ENCODE results near the gene ACP4.
"Not testable (repeated sequence)": the region's sequence is repeated elsewhere in the genome, so short reads cannot be mapped to it uniquely, and the experiment has no call there.

The ACP4 gene

DNA sequence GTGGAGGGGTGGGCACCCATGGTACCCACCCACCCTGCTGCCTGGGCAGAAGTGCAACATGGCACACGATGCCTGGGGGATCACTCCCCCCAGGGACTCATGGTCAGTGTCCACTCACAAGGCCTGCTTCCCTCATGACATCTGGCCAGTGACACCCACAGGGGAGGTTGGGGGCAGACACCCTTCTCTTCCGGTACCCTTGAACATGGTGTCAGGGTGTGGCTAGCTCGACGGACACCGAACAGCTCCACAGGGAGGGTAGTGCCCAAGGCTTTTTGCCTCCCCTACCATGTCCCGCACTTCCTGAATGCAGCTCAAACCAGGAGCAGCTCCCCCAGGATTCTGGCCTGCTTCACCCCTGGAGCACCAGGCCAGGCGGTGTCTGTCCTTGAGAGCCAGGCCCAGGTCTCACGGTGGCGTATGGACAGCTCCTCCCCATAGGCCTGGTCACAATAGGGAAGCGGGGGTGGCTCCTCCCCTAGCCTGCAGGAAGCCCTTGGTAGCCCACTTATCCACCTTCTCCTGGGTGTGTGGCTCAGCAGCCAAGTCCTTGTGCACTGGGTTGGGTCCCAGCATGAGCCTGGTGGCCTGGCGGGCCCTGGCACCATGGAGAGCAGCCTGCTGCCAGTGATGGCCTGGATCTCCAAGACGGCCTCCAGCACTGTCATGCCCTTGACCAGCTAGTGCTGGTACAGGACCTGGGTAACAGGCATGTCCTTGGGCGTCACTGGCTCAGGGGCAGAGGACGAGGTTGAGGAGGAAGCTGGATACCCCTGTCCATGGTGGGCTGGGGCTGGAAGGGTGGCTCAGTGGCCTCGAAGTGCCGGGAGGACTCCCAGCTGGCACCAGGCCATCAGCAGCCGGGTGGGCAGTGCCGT, 7.8 kb downstream of the ACP4 start:
- Histone ChIP-seq H3K9me3 (ENCODE audit: control insufficient read depth, insufficient read depth, low read length) (no peaks in the 10 kb centered on the region), H3K36me3 (ENCODE audit: insufficient read depth, low read length) (peaks cover 29% of the 10 kb centered on the region), H3K9ac (ENCODE audit: low read depth, low read length) (no peak overlapping the region), H3K4me1 (ENCODE audit: insufficient read depth, low read length) (peaks cover 13% of the 10 kb centered on the region)

DNA sequence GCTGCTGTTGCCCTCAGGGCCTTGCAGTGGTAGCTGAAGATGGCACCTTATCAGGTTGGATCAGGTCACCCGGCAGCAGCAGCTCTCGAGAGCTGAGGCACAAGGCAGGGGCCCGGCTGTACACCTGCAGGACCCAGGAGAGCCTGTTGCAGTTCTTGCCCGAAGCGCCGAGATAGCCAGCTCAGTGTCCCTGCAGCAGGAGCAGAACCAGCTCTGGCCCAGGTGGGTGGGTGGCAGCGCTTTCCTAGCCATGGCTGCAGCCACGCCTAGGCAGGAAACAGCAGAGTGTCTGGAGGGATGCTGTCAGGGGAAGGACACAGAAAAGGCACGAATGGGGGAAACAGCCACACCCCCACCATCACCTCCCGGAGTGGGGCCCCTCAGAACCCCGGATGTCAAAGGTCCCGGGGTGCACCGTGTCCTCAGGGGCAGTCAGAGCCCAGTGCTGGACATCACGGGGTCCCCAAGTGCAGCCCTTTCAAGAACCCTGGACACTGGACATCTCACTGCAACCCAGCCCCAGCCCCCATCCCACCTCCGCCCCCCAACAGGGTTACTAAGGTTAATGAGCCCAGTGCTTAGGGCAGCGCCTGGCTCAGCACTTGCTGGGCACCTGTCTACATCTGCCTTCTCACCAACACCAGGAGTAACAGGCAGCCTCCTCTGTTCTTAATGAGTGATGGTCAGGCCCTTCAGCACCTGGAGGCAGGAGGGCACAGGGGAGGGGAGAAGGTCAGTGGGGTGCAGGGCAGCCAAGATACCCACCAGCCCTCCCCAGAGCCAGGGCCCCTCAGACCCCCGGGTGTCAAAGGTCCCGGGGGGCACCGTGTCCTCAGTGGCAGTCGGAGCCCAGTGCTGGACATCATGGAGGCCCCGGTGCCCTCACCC, 8.7 kb downstream of the ACP4 start:
- Histone ChIP-seq H3K9me3 (ENCODE audit: control insufficient read depth, insufficient read depth, low read length) (no peaks in the 10 kb centered on the region), H3K9ac (ENCODE audit: low read depth, low read length) (no peak overlapping the region), H3K4me1 (ENCODE audit: insufficient read depth, low read length) (peaks cover 11% of the 10 kb centered on the region), H3K36me3 (ENCODE audit: insufficient read depth, low read length) (peaks cover 31% of the 10 kb centered on the region)

DNA sequence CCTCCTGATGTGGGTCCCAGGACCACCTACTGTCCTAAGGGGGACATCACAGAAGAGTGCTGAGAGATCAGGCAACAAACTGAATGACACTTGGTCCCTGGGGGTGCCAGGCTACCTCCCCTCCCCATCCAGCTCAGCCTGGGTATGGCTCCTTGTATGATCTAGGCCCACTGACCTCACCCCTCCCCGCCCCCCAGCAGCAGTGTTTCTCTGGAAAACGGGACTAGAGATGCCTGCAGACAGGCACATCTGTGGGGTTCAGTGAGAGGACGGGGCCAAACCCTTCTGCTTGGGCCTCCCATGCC, 9.3 kb downstream of the ACP4 start:
- no peaks in the 10 kb centered on the region for H3K9me3 ChIP-seq (ENCODE audit: control insufficient read depth, insufficient read depth, low read length)
- peaks cover 31% of the 10 kb centered on the region for H3K36me3 ChIP-seq (ENCODE audit: insufficient read depth, low read length)
- H3K4me1 ChIP-seq (ENCODE audit: insufficient read depth, low read length), result peaks cover 6% of the 10 kb centered on the region
- H3K9ac ChIP-seq (ENCODE audit: low read depth, low read length), result no peak overlapping the region

DNA sequence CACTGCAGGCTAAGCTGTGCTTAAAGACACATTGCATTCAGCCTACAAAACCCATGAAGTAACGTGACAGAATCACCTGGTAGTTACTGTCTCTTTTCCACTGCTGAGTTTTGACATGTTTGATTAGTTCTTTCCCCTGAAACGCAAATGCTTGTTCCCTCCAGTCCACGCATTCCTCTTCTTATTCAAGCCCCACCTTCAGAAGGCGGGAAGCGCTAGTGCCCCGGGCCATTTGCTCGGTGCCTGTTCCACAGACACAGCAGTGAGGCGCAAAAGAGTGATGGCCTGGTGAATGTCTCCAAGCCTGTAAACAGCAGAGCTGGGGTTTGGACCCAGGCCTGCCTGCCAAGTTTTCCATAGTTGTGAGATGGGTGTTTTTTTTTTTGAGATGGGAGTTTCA, 10.9 kb downstream of the ACP4 start:
- H3K36me3 ChIP-seq (ENCODE audit: insufficient read depth, low read length), result peaks cover 31% of the 10 kb centered on the region
- peaks cover 5% of the 10 kb centered on the region for H3K4me1 ChIP-seq (ENCODE audit: insufficient read depth, low read length)
- no peaks in the 10 kb centered on the region for H3K9me3 ChIP-seq (ENCODE audit: control insufficient read depth, insufficient read depth, low read length)
- no peak overlapping the region for H3K9ac ChIP-seq (ENCODE audit: low read depth, low read length)

DNA sequence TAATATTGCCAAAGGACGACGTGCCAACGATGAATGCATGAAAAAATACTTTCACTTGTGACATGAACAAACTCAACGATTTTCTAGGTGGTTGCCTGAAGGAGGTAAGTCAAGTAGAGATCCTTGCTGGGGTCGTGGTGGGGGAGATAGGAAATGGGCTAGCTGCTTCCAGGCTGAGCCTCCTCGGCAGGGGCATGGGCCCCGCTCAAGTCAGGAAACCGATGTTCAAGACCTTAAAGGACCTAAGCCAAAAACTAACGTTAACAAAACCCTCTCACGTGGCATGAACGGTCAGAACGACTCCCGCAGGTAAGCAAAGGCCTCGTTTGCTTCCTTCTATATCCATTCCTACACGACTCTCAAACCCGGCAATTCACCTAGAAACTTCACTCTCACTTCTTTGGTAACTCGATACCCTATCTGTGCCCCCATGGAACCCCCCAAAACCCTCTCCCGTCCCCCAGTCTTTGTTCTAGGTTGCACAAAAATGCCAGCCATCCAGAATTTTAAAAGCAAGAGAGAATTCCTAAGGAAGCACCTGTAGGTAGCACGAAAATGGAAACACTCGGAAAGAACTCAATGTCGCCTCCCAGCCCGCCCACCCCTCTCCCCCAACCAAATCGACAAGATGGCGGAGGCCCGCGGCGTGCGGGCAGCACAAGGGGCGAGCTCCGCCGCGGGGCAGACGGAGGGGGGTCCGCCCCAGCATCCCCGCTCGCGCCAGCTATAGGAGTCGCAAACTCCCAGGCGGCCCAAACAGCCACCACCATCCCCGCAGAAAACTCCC, 13.6 kb downstream of the ACP4 start:
- Histone ChIP-seq H3K4me1 (ENCODE audit: insufficient read depth, low read length) (peaks cover 5% of the 10 kb centered on the region), H3K36me3 (ENCODE audit: insufficient read depth, low read length) (peaks cover 25% of the 10 kb centered on the region), H3K9me3 (ENCODE audit: control insufficient read depth, insufficient read depth, low read length) (no peaks in the 10 kb centered on the region), H3K9ac (ENCODE audit: low read depth, low read length) (peak overlapping the region; percentile 99)

DNA sequence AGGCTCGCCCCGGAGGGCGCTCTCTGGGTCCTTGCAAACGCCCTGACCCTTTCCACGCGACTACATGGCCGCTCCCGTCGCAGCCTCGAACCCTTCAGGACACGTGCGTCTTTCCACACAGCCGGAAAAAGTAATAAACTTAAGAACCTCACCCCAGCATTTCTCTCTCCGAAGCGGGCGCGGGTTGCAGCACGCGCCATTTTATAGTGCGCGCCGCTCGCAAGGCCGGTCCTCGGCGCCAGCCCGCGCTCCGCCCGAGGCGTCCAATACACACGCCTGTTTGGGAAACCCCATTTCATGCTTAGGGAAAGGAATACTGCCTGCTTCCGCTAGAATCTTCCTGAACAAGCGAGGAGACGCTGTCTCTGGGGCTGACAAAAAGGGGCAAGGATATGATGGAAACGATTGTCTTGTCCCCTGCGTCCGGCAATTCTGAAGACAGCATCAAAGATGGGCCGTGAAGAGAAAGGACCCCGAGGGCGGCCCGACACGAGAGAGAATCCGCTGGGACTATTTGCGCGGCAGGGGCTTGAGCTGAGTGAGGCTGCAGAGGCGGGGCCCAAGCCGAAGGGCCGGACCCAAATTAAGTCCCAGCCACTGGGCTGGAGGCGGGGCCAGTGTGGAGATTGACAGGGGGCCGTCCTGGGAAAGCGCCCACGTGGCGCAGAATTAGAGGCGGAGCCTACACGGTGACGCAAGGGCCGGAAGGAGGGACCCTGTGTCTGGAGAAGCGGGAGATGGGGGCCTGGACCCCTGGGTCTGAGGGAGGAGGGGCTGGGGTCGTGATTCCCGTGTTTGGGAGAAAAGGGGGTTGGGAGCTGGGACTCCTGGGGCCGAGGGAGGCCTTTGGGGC, 14.4 kb downstream of the ACP4 start:
- Histone ChIP-seq H3K36me3 (ENCODE audit: insufficient read depth, low read length) (peaks cover 25% of the 10 kb centered on the region), H3K9me3 (ENCODE audit: control insufficient read depth, insufficient read depth, low read length) (no peaks in the 10 kb centered on the region), H3K9ac (ENCODE audit: low read depth, low read length) (peak overlapping the region; percentile 99), H3K4me1 (ENCODE audit: insufficient read depth, low read length) (peaks cover 5% of the 10 kb centered on the region)

DNA sequence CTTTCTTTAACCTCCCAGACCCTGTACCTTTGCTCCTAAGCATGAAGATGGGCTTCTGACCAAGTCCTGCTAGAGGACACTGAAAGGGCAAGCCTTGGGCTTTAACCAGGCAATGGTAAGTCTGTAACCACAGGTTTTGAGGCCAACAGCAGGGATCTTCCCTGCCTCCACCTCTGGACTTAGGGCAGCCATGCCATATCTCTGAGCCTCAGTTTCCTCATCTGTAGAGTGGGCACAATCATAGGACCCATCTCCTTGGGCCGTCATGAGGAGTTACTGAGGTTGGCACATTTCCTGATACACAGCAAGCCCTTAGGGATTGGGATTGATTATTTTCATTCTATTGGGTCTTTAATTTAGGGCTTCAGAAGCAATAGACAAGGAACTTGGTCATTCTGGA, 18.6 kb downstream of the ACP4 start:
- H3K4me1 ChIP-seq (ENCODE audit: insufficient read depth, low read length), result no peaks in the 10 kb centered on the region
- H3K36me3 ChIP-seq (ENCODE audit: insufficient read depth, low read length), result no peaks in the 10 kb centered on the region
- H3K9me3 ChIP-seq (ENCODE audit: control insufficient read depth, insufficient read depth, low read length), result no peaks in the 10 kb centered on the region
- no peak overlapping the region for H3K9ac ChIP-seq (ENCODE audit: low read depth, low read length)

DNA sequence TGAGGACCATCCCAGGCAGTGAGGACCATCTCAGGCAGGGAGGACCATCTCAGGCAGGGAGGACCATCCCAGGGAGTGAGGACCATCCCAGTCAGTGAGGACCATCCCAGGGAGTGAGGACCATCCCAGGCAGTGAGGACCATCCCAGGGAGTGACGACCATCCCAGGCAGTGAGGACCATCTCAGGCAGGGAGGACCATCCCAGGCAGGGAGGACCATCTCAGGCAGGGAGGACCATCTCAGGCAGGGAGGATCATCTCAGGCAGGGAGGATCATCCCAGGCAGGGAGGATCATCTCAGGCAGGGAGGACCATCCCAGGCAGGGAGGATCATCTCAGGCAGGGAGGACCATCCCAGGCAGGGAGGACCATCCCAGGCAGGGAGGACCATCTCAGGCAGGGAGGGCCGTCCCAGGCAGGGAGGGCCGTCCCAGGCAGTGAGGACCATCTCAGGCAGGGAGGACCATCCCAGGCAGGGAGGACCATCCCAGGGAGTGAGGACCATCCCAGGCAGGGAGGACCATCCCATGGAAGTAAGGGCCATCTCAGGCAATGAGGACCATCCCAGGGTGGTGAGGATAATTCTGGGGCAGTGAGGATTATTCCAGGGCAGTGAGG, 21.5 kb downstream of the ACP4 start:
- H3K9me3 ChIP-seq (ENCODE audit: control insufficient read depth, insufficient read depth, low read length); H3K4me1 ChIP-seq (ENCODE audit: insufficient read depth, low read length); H3K36me3 ChIP-seq (ENCODE audit: insufficient read depth, low read length); H3K9ac ChIP-seq (ENCODE audit: low read depth, low read length): not testable (repeated sequence)

DNA sequence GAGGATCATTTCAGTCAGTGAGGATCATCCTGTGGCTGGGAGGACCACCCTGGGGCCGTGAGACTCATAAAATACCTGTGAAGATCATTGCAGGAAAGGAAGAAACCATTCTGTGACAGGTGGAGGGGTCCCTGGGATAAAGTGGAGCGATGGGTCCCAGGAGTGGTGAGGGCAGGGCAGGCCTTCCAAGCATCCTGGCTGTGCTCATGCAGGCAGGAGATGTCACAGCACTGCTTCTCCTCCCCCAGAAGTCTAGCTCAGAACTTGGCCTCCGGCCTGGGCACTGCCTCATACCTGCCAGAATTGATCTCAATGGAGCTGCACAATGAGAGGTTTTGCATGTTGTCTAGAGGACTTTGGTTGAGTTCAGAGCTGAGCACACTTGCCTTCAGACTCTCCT, 22.3 kb downstream of the ACP4 start:
- Histone ChIP-seq H3K36me3 (ENCODE audit: insufficient read depth, low read length) (no peaks in the 10 kb centered on the region; the same call in 1 of the 2 replicates), H3K9ac (ENCODE audit: low read depth, low read length) (no peak overlapping the region)

DNA sequence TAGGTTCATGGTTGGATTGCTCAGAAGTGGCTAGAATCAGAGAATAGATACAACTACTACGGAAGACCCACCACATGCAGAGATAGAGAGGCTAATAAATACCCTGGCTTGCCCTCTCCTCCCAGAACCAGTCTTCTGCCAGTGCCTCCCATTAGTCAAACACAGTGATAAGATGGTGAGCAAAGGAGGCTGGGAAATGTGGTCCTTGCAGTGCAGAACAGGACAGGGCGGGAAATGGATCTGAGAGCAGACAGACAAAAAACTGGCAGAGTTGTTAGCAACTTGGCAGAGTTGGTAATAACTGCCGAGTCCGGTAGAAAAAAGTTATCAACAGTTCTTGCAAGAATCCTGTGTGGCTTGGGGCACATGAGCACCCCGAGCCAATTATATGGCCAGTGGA, 24.7 kb downstream of the ACP4 start:
- H3K9ac ChIP-seq (ENCODE audit: low read depth, low read length), result no peak overlapping the region
- H3K4me1 ChIP-seq (ENCODE audit: insufficient read depth, low read length), result peaks cover 6% of the 10 kb centered on the region; the same call in 1 of the 2 replicates
- no peaks in the 10 kb centered on the region; the same call in 1 of the 2 replicates for H3K9me3 ChIP-seq (ENCODE audit: control insufficient read depth, insufficient read depth, low read length)
- H3K36me3 ChIP-seq (ENCODE audit: insufficient read depth, low read length), result no peaks in the 10 kb centered on the region; the same call in 1 of the 2 replicates

More for the DNA sequence above, 22.3 kb downstream of the ACP4 start:
- no peaks in the 10 kb centered on the region; the same call in 1 of the 2 replicates for H3K9me3 ChIP-seq (ENCODE audit: control insufficient read depth, insufficient read depth, low read length)
- no peaks in the 10 kb centered on the region for H3K4me1 ChIP-seq (ENCODE audit: insufficient read depth, low read length)

DNA sequence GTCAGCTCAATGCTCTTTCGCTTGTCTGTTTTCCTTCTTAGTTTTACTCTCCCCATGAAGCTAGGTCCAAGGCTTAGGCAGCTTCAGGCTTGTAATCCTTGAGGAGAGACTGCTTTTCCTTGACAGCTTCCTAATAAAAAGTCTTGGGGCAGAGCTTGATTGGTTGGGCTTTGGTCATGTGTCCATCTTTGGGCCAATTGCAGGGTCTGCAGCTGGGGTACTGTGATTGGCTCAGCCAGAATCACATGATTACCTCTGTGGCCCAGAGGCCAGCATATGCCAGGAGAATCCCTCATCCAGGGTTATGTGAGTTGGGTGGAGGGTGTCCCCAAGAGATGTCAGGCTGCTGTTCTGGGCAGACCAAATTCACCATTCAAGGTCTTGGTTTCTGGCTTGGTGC, 25.2 kb downstream of the ACP4 start:
- no peaks in the 10 kb centered on the region; the same call in 1 of the 2 replicates for H3K9me3 ChIP-seq (ENCODE audit: control insufficient read depth, insufficient read depth, low read length)
- peaks cover 8% of the 10 kb centered on the region; the same call in 1 of the 2 replicates for H3K4me1 ChIP-seq (ENCODE audit: insufficient read depth, low read length)
- no peak overlapping the region for H3K9ac ChIP-seq (ENCODE audit: low read depth, low read length)
- no peaks in the 10 kb centered on the region; the same call in 1 of the 2 replicates for H3K36me3 ChIP-seq (ENCODE audit: insufficient read depth, low read length)

DNA sequence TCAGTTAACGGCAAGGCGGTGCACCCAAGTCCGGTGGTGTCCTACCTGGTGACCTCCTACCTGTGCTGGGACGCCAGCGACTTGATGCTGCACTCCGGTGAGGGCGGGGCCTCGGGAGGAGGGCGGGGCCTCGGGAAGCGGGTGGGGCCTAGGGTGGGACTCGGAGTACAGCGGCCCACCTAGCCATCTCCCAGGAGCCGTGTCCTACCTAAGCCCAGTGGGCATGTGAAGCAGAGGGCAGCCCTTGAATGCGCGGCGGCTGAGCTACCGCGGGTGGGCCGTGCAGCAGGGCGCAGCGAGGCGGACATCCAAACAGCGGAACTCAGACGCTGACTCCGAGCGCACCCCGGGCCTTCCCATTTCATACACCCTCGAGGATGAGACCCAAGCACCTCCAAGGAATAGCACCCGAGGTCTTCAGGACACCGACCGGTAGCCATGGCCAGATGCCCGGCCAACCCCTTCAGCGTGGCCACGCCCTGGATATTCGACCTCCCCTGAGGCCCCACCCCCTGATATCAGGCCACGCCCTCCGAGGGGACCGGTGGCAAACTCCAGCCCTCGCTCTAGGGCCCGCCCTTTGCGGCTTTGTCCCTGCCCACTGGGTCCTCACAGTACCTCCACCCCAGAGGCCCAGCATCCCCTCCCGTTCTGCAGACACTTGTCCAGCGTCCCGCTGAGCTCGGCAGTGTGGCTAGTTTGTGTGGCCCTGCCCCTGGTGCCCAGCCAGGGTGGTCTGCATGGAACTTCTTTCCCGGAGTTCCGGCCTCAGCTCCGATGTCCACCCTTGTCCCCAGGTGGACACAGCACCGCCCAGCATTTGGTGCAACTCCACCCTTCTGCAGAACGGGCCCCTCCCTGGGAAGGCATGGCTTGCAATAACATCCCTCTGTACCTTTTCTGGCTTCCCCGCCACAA, 28.0 kb downstream of the ACP4 start:
- H3K9me3 ChIP-seq (ENCODE audit: control insufficient read depth, insufficient read depth, low read length), result no peaks in the 10 kb centered on the region; the same call in 1 of the 2 replicates
- no peaks in the 10 kb centered on the region; the same call in 1 of the 2 replicates for H3K36me3 ChIP-seq (ENCODE audit: insufficient read depth, low read length)
- peaks cover 18% of the 10 kb centered on the region; the same call in 1 of the 2 replicates for H3K4me1 ChIP-seq (ENCODE audit: insufficient read depth, low read length)
- peak overlapping the region; percentile 67 for H3K9ac ChIP-seq (ENCODE audit: low read depth, low read length)
